ENCODE data around the gene CD9. TPM values are rescaled to one million over a fixed set of nuclear protein-coding genes. Genes with fewer than 3 reads are reported as not detected.
"Not testable (repeated sequence)": the region's sequence is repeated elsewhere in the genome, so short reads cannot be mapped to it uniquely, and the experiment has no call there.

Gene CD9
- total and polyA plus RNA-seq, 2 donors (not counting 1 experiment from before 2014, with no cell fraction given) = 7.2 to 12.8 TPM

DNA sequence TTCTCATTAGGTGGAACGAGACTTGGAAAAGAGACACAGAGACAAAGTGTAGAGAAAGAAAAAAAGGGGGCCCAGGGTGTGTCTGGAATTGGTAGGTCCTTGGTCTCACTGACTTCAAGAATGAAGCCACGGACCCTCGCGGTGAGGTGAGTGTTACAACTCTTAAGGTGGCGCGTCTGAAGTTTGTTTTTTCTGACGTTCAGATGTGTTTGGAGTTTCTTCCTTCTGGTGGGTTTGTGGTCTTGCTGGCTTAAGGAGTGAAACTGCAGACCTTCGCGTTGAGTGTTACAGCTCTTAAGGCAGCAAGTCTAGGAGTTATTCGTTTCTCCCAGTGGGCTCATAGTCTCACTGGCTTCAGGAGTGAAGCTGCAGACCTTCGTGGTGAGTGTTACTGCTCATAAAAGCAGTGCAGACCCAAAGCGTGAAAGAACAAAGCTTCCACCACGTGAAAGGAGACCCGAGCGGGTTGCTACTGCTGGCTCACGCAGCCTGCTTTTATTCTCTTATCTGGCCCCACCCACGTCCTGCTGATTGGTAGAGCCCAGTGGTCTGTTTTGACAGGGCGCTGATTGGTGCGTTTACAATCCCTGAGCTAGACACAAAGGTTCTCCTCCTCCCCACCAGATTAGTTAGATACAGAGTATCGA lies 10.1 kb upstream of the CD9 start:
- H3K9me3 Mint-ChIP-seq (ENCODE audit: insufficient read depth); H3K4me3 ChIP-seq (ENCODE audit: control extremely low read depth in 1 of 5, extremely low read depth in 1 of 5, insufficient read depth in 1 of 5, low read depth in 2 of 5, low read length in 4 of 5); H3K9me3 ChIP-seq (ENCODE audit: control extremely low read depth in 1 of 3, control insufficient read depth in 2 of 3, insufficient read depth in 1 of 3, low read length in 2 of 3); H3K27ac ChIP-seq (ENCODE audit: low read length in 2 of 2); H3K9ac ChIP-seq (ENCODE audit: low read length); H3K79me2 ChIP-seq (ENCODE audit: control insufficient read depth, insufficient read depth, low read length); H4K20me1 ChIP-seq (ENCODE audit: control insufficient read depth, insufficient read depth, low read length, poor library complexity, severe bottlenecking); DNase-seq; POLR2A ChIA-PET; ATAC-seq (ENCODE audit: low read depth); H3K27ac Mint-ChIP-seq; H3K4me3 Mint-ChIP-seq; H3K36me3 ChIP-seq (replicated peaks in 1 of 2; ENCODE audit: control extremely low read depth in 1 of 2, control insufficient read depth in 1 of 2, extremely low read depth in 1 of 2, insufficient read depth in 2 of 2, low read length in 1 of 2); H3K4me2 ChIP-seq (replicated peaks; ENCODE audit: low read depth, low read length, poor library complexity, severe bottlenecking); H3K4me1 Mint-ChIP-seq; H2AFZ ChIP-seq (ENCODE audit: insufficient read depth, low read depth, low read length, poor library complexity, severe bottlenecking): not testable (repeated sequence)
- CTCF ChIA-PET = interaction anchor here (1.6 kb wide), 1 partner anchor 10 kb away, joined by 3 read pairs; the partner anchor contains the start of gene CD9
- Histone ChIP-seq H3K27me3 (replicated peaks in 1 of 4; ENCODE audit: control extremely low read depth in 1 of 4, control insufficient read depth in 3 of 4, insufficient read depth in 4 of 4, low read length in 3 of 4) (peaks cover 0 to 30% (median 3%) of the 10 kb centered on the region in 4 experiments), H3K4me1 (ENCODE audit: control insufficient read depth in 2 of 2, insufficient read depth in 2 of 2, low read length in 2 of 2) (peaks cover 3 to 17% of the 10 kb centered on the region in 2 donors)
- peaks cover 57% of the 10 kb centered on the region for H3K27me3 Mint-ChIP-seq
- intact Hi-C loops (cut with micrococcal nuclease) = loop anchor here (10.0 kb wide), 1 partner anchor 125 kb away; no protein-coding TSS in a partner anchor
- 45% methylated on average over 16 of the region's 20 CpGs for WGBS (ENCODE audit: insufficient coverage)

DNA sequence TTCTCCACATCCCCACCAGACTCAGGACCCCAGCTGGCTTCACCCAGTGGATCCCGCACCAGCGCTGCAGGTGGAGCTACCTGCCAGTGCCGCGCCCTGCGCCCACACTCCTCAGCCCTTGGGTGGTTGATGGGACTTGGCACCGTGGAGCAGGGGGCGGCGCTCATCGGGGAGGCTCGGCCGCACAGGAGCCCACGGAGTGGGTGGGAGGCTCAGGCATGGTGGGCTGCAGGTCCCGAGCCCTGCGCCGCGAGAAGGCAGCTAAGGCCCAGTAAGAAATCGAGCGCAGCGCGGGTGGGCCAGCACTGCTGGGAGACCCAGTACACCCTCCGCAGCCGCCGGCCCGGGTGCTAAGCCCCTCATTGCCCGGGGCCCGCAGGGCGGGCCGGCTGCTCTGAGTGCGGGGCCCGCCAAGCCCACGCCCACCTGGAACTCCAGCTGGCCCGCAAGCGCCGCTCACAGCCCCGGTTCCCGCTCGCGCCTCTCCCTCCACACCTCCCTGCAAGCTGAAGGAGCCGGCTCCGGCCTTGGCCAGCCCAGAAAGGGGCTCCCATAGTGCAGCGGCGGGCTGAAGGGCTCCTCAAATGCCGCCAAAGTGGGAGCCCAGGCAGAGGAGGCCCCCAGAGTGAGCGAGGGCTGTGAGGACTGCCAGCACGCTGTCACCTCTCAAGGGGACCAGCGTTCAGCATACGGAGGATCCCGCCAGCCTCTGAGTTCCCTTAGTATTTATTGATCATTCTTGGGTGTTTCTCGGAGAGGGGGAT lies 9.3 kb upstream of the CD9 start:
- H3K4me3 Mint-ChIP-seq; DNase-seq; H3K79me2 ChIP-seq (ENCODE audit: control insufficient read depth, insufficient read depth, low read length); H3K4me2 ChIP-seq (replicated peaks; ENCODE audit: low read depth, low read length, poor library complexity, severe bottlenecking); H3K27ac ChIP-seq (ENCODE audit: low read length in 2 of 2); ATAC-seq (ENCODE audit: low read depth); H3K9ac ChIP-seq (ENCODE audit: low read length); H3K36me3 ChIP-seq (replicated peaks in 1 of 2; ENCODE audit: control extremely low read depth in 1 of 2, control insufficient read depth in 1 of 2, extremely low read depth in 1 of 2, insufficient read depth in 2 of 2, low read length in 1 of 2); H3K27ac Mint-ChIP-seq; H3K9me3 ChIP-seq (ENCODE audit: control extremely low read depth in 1 of 3, control insufficient read depth in 2 of 3, insufficient read depth in 1 of 3, low read length in 2 of 3); POLR2A ChIA-PET; H2AFZ ChIP-seq (ENCODE audit: insufficient read depth, low read depth, low read length, poor library complexity, severe bottlenecking); H3K4me3 ChIP-seq (ENCODE audit: control extremely low read depth in 1 of 5, extremely low read depth in 1 of 5, insufficient read depth in 1 of 5, low read depth in 2 of 5, low read length in 4 of 5); H4K20me1 ChIP-seq (ENCODE audit: control insufficient read depth, insufficient read depth, low read length, poor library complexity, severe bottlenecking); H3K9me3 Mint-ChIP-seq (ENCODE audit: insufficient read depth): not testable (repeated sequence)
- Mint-ChIP-seq H3K4me1 (peaks cover 10% of the 10 kb centered on the region), H3K27me3 (peaks cover 53% of the 10 kb centered on the region)
- CTCF ChIA-PET = interaction anchor here (1.6 kb wide), 1 partner anchor 9 kb away, joined by 3 read pairs; the partner anchor contains the start of gene CD9
- intact Hi-C loops (cut with micrococcal nuclease) = loop anchor here (10.0 kb wide), 1 partner anchor 126 kb away; no protein-coding TSS in a partner anchor
- Histone ChIP-seq H3K4me1 (ENCODE audit: control insufficient read depth in 2 of 2, insufficient read depth in 2 of 2, low read length in 2 of 2) (peaks cover 5 to 22% of the 10 kb centered on the region in 2 donors), H3K27me3 (replicated peaks in 1 of 4; ENCODE audit: control extremely low read depth in 1 of 4, control insufficient read depth in 3 of 4, insufficient read depth in 4 of 4, low read length in 3 of 4) (peaks cover 0 to 30% (median 3%) of the 10 kb centered on the region in 4 experiments)
- 93% methylated on average over 34 of the region's 49 CpGs for WGBS (ENCODE audit: insufficient coverage)

Data from B cell (primary cell).